Left ventricle myocardium inferior (tissue), 1 donor: ENCODE data around the gene ZNF853. TPM values are rescaled to one million over a fixed set of nuclear protein-coding genes. Genes with fewer than 3 reads are reported as not detected.

Experiments used
- DNase-seq: peaks from one replicate; pipeline ENCODE4 v3.0.0-alpha.2; 2020
- H3K27ac ChIP-seq: fragments of 200-600 bp; replicated peaks from 2 replicates; pipeline ENCODE4 v1.8.0; 2021
- H3K27me3 ChIP-seq: fragments of 200-600 bp; 2 replicates; pipeline ENCODE4 v1.8.0; 2021; ENCODE audit warnings: low read depth
- H3K36me3 ChIP-seq: fragments of 200-600 bp; 2 replicates; pipeline ENCODE4 v1.8.0; 2021
- H3K4me1 ChIP-seq: fragments of 200-600 bp; 2 replicates; pipeline ENCODE4 v1.8.0; 2021
- H3K4me3 ChIP-seq: fragments of 200-600 bp; 2 replicates; pipeline ENCODE4 v1.8.0; 2021; ENCODE audit warnings: mild to moderate bottlenecking, moderate library complexity
- H3K9me3 ChIP-seq: fragments of 200-600 bp; replicated peaks from 2 replicates; pipeline ENCODE4 v1.8.0; 2021
- CTCF ChIP-seq: fragments of 200-600 bp; IDR thresholded peaks from 2 replicates; pipeline ENCODE4 v1.8.0; 2021; ENCODE audit warnings: antibody characterized with exemption, mild to moderate bottlenecking, borderline replicate concordance
- intact Hi-C: fragments of 100-400 bp; cut with micrococcal nuclease; formaldehyde crosslinking; loops from one replicate; pipeline ENCODE4 v1.11.0; 2022
- total RNA-seq: library from RNA; stranded (reverse); fragmentation: NEBNext Ultra II Directional; extraction: Animal tissue kit (Norgen Biotek cat#: 25700); gene quantifications from one replicate; pipeline ENCODE4 v1.2.1, GENCODE V29; 2021
- donor health status: DM: no; HTN: yes; CAD: no; lungs with severe emphysema.

The ZNF853 gene
- total RNA-seq, 1 donor from 2014 or later: 15.0 TPM

DNA sequence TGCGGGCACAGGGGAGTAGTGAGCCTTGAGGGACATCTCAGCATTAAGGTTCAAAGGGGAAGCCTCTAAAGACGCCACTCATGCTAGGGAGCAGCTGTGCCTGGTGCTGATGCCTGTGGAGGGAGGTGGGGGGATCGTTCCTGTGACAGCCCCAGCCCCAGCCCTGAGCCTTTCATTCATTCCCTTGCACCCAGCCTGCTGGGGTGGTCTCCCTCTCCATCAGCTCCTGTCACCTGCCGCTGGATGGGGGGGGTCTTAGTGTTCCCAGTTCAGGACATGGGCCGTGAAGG, 33.4 kb downstream of the ZNF853 start:
- no peak overlapping the region for H3K27ac ChIP-seq
- no peak overlapping the region for H3K4me3 ChIP-seq
- intact Hi-C loops: no loop called here
- no peak for DNase-seq
- H3K4me1 ChIP-seq: peaks cover 10% of the 10 kb centered on the region
- TF ChIP-seq CTCF: no peak
- H3K9me3 ChIP-seq: peaks cover 6% of the 10 kb centered on the region
- no peaks in the 10 kb centered on the region for H3K27me3 ChIP-seq
- peaks cover 79% of the 10 kb centered on the region for H3K36me3 ChIP-seq

DNA sequence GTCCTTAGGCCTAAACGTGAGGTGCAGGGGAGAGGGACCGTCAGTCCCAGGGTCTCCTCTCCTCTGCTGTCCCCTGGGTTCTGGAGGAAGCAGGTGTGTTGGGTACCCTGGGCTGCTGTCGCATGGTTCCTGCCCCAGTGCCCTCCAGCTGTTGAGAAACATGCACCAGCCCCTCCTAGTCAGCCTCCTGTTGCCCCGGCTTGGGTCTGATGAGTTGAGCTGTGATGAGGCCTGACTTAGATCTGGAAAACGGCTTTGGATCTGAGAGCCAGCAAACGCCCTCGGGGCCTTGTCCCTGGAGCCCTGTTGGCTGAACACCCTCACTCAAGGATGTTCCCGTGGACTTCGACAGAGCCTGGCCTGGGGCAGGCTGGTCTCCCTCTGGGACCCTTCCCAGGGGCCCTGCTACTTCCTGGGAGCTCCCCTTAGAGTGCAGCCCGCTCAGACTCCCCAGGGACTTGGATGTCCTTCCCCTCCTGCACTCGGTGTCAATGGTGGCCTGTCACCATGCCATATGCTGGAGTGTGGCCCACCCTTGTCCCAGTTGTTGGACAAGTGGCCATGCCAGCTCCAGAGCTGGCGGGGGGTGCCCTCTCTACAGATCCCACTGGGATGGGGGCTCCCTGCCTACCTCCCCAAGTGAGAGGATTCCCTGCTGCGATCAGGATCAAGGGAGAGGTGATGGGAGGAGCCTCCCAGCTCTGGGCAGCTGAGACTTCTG, 34.0 kb downstream of the ZNF853 start:
- Histone ChIP-seq H3K36me3 (peaks cover 79% of the 10 kb centered on the region), H3K4me1 (peaks cover 10% of the 10 kb centered on the region), H3K27ac (no peak overlapping the region), H3K27me3 (no peaks in the 10 kb centered on the region), H3K9me3 (peaks cover 6% of the 10 kb centered on the region), H3K4me3 (no peak overlapping the region)
- no peak for TF ChIP-seq CTCF
- intact Hi-C loops: no loop called here
- no peak for DNase-seq

DNA sequence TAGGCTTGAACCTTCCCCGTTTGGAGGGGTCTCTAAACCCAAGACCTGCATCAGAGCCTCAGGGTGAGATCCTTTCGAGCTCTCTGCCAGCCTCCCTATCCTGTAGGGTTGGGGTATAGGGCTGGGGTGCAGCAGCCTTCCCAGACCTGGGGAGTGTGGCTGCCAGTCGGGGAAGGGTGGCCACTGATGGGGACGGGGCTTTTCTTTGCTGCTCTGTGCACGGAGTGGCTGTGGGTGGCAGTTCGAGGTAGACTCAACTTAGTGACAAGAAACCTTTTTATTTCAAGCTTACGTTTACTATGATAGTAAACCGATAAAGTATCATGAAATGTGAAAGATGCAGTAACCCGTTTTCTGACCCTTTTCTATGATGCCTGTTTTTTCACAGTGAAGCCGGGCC, 34.7 kb downstream of the ZNF853 start:
- H3K4me3 ChIP-seq: no peak overlapping the region
- H3K27ac ChIP-seq: no peak overlapping the region
- no peak for DNase-seq
- peaks cover 6% of the 10 kb centered on the region for H3K9me3 ChIP-seq
- no peak for TF ChIP-seq CTCF
- intact Hi-C loops: no loop called here
- no peaks in the 10 kb centered on the region for H3K27me3 ChIP-seq
- H3K36me3 ChIP-seq: peaks cover 79% of the 10 kb centered on the region
- peaks cover 10% of the 10 kb centered on the region for H3K4me1 ChIP-seq

GRCh38 chr7:6650521-6651011, 35.2 kb downstream of the ZNF853 start:
- intact Hi-C loops: no loop called here
- no peaks in the 10 kb centered on the region for H3K27me3 ChIP-seq

DNA sequence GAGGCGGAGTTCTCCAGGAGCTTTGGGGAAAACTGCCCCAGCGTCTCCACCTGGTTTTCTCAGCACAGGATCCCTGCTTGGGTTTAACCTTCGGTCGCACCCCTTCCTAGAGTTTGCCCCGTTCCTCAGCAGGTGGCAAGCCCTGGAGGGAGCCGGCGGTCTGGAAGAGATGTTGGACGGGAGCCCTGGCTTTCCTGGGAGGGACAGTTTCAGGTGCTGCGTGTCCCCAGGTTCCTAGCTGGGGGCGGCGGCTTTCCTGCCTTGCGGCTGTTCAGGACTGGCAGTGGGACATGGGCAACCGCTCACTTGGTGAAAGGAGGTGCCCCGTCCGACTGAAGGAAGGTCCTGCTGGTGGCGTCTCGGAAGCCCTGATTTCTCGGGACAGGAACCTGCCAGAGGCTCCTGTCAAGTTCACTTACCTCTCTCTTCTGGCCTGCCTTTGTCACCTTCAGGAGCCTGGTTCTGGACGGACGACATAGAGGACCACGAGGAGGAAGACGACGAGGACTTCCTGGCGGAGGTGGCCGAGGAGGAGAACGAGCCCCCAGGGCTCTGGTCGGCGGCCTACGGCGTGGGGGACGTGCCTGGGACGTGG, 36.5 kb downstream of the ZNF853 start:
- Histone ChIP-seq H3K27me3 (no peaks in the 10 kb centered on the region), H3K9me3 (peaks cover 6% of the 10 kb centered on the region), H3K4me3 (no peak overlapping the region), H3K4me1 (peaks cover 3% of the 10 kb centered on the region), H3K27ac (no peak overlapping the region), H3K36me3 (peaks cover 75% of the 10 kb centered on the region)
- no peak for TF ChIP-seq CTCF
- no peak for DNase-seq
- intact Hi-C loops: no loop called here

More at GRCh38 chr7:6650521-6651011, 35.2 kb downstream of the ZNF853 start:
- Histone ChIP-seq H3K4me3 (no peak overlapping the region), H3K4me1 (peaks cover 10% of the 10 kb centered on the region), H3K27ac (no peak overlapping the region), H3K36me3 (peaks cover 79% of the 10 kb centered on the region), H3K9me3 (peaks cover 6% of the 10 kb centered on the region)
- no peak for TF ChIP-seq CTCF
- no peak for DNase-seq
